HL-60 (cell line): ENCODE results near the gene DDIT3.

Experiments used
- POLR2AphosphoS5 ChIP-seq: IDR thresholded peaks from 2 replicates; pipeline ENCODE4 v1.6.1; 2012; ENCODE audit warnings: low read depth
- TF ChIP-seq, protein P1 (sequence below): IDR thresholded peaks from one replicate; pipeline ENCODE4 v1.5.1; 2011; ENCODE audit warnings: low read length, control low read depth, inconsistent platforms; ENCODE audit not compliant: insufficient read depth

DNA sequence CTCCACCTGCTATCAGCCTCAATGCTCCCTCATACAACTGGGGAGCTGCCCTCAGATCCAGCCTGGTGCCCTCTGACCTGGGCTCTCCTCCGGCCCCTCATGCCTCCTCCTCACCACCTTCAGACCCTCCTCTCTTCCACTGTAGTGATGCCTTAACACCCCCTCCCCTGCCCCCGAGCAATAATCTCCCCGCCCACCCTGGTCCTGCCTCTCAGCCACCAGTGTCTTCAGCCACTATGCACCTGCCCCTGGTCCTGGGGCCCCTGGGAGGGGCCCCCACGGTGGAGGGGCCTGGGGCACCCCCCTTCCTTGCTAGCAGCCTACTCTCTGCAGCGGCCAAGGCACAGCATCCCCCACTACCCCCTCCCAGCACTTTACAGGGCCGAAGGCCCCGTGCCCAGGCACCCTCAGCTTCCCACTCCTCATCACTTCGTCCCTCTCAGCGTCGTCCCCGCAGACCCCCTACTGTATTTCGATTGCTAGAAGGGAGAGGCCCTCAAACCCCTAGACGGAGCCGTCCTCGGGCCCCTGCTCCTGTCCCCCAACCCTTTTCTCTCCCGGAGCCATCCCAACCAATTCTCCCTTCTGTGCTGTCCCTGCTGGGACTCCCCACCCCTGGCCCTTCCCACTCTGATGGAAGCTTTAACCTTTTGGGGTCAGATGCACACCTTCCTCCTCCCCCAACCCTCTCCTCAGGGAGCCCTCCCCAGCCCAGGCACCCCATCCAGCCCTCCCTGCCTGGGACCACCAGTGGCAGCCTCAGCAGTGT, 5.5 kb upstream of the DDIT3 start:
- TF ChIP-seq, protein P1, sequence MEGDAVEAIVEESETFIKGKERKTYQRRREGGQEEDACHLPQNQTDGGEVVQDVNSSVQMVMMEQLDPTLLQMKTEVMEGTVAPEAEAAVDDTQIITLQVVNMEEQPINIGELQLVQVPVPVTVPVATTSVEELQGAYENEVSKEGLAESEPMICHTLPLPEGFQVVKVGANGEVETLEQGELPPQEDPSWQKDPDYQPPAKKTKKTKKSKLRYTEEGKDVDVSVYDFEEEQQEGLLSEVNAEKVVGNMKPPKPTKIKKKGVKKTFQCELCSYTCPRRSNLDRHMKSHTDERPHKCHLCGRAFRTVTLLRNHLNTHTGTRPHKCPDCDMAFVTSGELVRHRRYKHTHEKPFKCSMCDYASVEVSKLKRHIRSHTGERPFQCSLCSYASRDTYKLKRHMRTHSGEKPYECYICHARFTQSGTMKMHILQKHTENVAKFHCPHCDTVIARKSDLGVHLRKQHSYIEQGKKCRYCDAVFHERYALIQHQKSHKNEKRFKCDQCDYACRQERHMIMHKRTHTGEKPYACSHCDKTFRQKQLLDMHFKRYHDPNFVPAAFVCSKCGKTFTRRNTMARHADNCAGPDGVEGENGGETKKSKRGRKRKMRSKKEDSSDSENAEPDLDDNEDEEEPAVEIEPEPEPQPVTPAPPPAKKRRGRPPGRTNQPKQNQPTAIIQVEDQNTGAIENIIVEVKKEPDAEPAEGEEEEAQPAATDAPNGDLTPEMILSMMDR = no peak
- no peak for TF ChIP-seq POLR2AphosphoS5
